ENCODE measurements around the gene ATP1B4.

DNA sequence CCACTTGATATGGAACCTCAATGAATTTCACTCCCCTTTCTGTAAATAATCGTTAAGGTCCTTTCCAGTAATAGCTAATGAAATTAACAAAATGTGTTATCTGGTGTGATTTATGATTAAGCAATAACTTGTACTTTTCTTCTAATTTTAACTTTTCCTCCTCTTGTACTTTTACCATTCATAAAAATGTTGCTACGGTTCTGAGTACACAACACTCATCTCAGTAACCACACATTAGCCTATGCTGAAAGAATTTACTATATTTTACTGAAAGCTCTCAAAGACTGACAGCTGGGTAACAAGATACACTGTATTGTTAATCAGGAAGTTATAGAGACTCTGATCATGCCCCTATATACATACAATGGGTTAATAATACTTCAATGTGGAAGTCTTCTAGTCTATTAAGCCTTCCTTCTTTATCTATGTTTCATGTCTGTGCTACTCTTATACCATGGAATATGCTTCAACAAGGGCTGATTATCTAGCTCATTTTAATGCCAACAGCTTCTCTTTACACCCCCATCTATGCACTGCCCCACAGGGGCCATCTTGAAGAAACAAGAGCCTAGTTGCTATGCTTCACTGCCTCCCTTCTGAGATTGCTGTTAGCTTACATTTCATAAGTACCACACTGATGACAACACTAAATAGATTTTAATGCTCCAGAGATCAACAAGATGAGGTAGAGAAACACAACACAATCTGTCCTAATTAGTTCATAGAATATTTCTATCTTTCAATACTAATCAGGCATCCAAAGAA, 68.1 kb downstream of the ATP1B4 start:
- TF ChIP-seq, protein P1, sequence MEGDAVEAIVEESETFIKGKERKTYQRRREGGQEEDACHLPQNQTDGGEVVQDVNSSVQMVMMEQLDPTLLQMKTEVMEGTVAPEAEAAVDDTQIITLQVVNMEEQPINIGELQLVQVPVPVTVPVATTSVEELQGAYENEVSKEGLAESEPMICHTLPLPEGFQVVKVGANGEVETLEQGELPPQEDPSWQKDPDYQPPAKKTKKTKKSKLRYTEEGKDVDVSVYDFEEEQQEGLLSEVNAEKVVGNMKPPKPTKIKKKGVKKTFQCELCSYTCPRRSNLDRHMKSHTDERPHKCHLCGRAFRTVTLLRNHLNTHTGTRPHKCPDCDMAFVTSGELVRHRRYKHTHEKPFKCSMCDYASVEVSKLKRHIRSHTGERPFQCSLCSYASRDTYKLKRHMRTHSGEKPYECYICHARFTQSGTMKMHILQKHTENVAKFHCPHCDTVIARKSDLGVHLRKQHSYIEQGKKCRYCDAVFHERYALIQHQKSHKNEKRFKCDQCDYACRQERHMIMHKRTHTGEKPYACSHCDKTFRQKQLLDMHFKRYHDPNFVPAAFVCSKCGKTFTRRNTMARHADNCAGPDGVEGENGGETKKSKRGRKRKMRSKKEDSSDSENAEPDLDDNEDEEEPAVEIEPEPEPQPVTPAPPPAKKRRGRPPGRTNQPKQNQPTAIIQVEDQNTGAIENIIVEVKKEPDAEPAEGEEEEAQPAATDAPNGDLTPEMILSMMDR (IDR thresholded peaks at IDR 0.05), result no peak
- TF ChIP-seq POLR2A (IDR thresholded peaks at IDR 0.05), result no peak
